ENCODE data around the gene ZNF606. TPM values are rescaled to one million over a fixed set of nuclear protein-coding genes. Genes with fewer than 3 reads are reported as not detected.
A peak's percentile ranks its signal among the peaks of the same experiment; 100 is the strongest.

ZNF606 gene
- total and polyA plus RNA-seq, 2 donors (not counting 3 experiments of a cell fraction or from before 2014, with no cell fraction given): 4.6 to 10.8 TPM

- H4K20me1 ChIP-seq (replicated peaks; ENCODE audit: control insufficient read depth, extremely low read depth, insufficient read depth, low read length): peaks cover 2% of the 10 kb centered on the region
- H3K9me1 ChIP-seq (replicated peaks; ENCODE audit: control insufficient read depth, extremely low read depth, insufficient read depth, low read length): no peaks in the 10 kb centered on the region
- H3K9me3 ChIP-seq (replicated peaks; ENCODE audit: control insufficient read depth, insufficient read depth, low read length): peaks cover 19% of the 10 kb centered on the region
- H3K4me3 ChIP-seq (replicated peaks in 1 of 3; ENCODE audit: insufficient read depth in 1 of 3, low read depth in 1 of 3, low read length in 3 of 3): no peak overlapping the region
- H3K27me3 ChIP-seq (ENCODE audit: control insufficient read depth in 2 of 2, insufficient read depth in 2 of 2, low read length in 2 of 2): no peaks in the 10 kb centered on the region
- FAIRE-seq (no peak), DNase-seq (ENCODE audit: low read depth, low spot score) (no peak)
- H2AFZ ChIP-seq (ENCODE audit: low read depth, low read length): no peak overlapping the region
- CTCF ChIA-PET: no interaction called here
- intact Hi-C loops (cut with micrococcal nuclease): loop anchor here (10.0 kb wide), 1 partner anchor 213 kb away; the partner anchor contains the start of gene ZNF329
- POLR2A ChIA-PET: no interaction called here
- no peaks in the 10 kb centered on the region for H3K79me2 ChIP-seq (ENCODE audit: control insufficient read depth, insufficient read depth, low read length)
- BruUV-seq (replicated peaks): no TSS peak
- dilution Hi-C loops (cut with MboI; ENCODE audit: extremely low pct_ligation_motif_present, low sequenced_read_pairs): no loop called here
- TF ChIP-seq MYC (IDR thresholded peaks at IDR 0.05; ENCODE audit: low read depth, low read length) (no peak), MAX (IDR thresholded peaks at IDR 0.05; ENCODE audit: insufficient read depth, insufficient read length) (no peak), POLR2AphosphoS5 (IDR thresholded peaks at IDR 0.05; ENCODE audit: insufficient read depth, low read depth, low read length) (no peak), FOS (IDR thresholded peaks at IDR 0.05; ENCODE audit: borderline replicate concordance, insufficient read depth, low read length) (no peak), POLR2A (IDR thresholded peaks at IDR 0.05; ENCODE audit: low read depth, low read length) (no peak), CTCF (IDR thresholded peaks at IDR 0.05; ENCODE audit: extremely low read depth in 1 of 2, insufficient read depth in 1 of 2, low read depth in 1 of 2, low read length in 2 of 2) (no peak)
- no peak overlapping the region for H3K9ac ChIP-seq (replicated peaks; ENCODE audit: extremely low read depth, insufficient read depth, low read length)
- H3K27ac ChIP-seq (ENCODE audit: insufficient read depth, low read depth, low read length): no peak overlapping the region
- H3K36me3 ChIP-seq (ENCODE audit: control insufficient read depth in 2 of 2, extremely low read depth in 1 of 2, insufficient read depth in 2 of 2, low read length in 2 of 2): peaks cover 0 to 18% of the 10 kb centered on the region in 2 experiments
- H3K4me1 ChIP-seq (ENCODE audit: control insufficient read depth, extremely low read depth, insufficient read depth, low read length): peaks cover 1% of the 10 kb centered on the region
- H3K4me2 ChIP-seq (ENCODE audit: insufficient read depth, low read length): no peak overlapping the region
These were observed 61.0 kb downstream of the ZNF606 start for GRCh38 chr19:57941593-57941992.

- Histone ChIP-seq H3K27ac (ENCODE audit: insufficient read depth, low read depth, low read length) (no peak overlapping the region), H4K20me1 (replicated peaks; ENCODE audit: control insufficient read depth, extremely low read depth, insufficient read depth, low read length) (no peaks in the 10 kb centered on the region), H2AFZ (ENCODE audit: low read depth, low read length) (no peak overlapping the region), H3K9me1 (replicated peaks; ENCODE audit: control insufficient read depth, extremely low read depth, insufficient read depth, low read length) (no peaks in the 10 kb centered on the region), H3K27me3 (ENCODE audit: control insufficient read depth in 2 of 2, insufficient read depth in 2 of 2, low read length in 2 of 2) (no peaks in the 10 kb centered on the region), H3K36me3 (ENCODE audit: control insufficient read depth in 2 of 2, extremely low read depth in 1 of 2, insufficient read depth in 2 of 2, low read length in 2 of 2) (no peaks in the 10 kb centered on the region), H3K79me2 (ENCODE audit: control insufficient read depth, insufficient read depth, low read length) (no peaks in the 10 kb centered on the region), H3K9me3 (replicated peaks; ENCODE audit: control insufficient read depth, insufficient read depth, low read length) (no peaks in the 10 kb centered on the region), H3K4me3 (replicated peaks in 1 of 3; ENCODE audit: insufficient read depth in 1 of 3, low read depth in 1 of 3, low read length in 3 of 3) (no peak overlapping the region), H3K4me1 (ENCODE audit: control insufficient read depth, extremely low read depth, insufficient read depth, low read length) (peaks cover 5% of the 10 kb centered on the region), H3K4me2 (ENCODE audit: insufficient read depth, low read length) (no peak overlapping the region), H3K9ac (replicated peaks; ENCODE audit: extremely low read depth, insufficient read depth, low read length) (no peak overlapping the region)
- dilution Hi-C loops (cut with MboI; ENCODE audit: extremely low pct_ligation_motif_present, low sequenced_read_pairs) (no loop called here), intact Hi-C loops (cut with micrococcal nuclease) (no loop called here)
- POLR2A ChIA-PET: no interaction called here
- DNase-seq (ENCODE audit: low read depth, low spot score): no peak
- peak; percentile 58 for FAIRE-seq
- CTCF ChIA-PET: interaction anchor here (1.4 to 1.9 kb wide), 2 partner anchors 19 to 67 kb away, joined by 3 to 6 read pairs; partner anchors contain the start of genes ZNF417 and ZNF606
- no TSS peak for BruUV-seq (replicated peaks)
- TF ChIP-seq POLR2AphosphoS5 (IDR thresholded peaks at IDR 0.05; ENCODE audit: insufficient read depth, low read depth, low read length): no peak
- TF ChIP-seq CTCF (IDR thresholded peaks at IDR 0.05; ENCODE audit: extremely low read depth in 1 of 2, insufficient read depth in 1 of 2, low read depth in 1 of 2, low read length in 2 of 2): no peak
- TF ChIP-seq FOS (IDR thresholded peaks at IDR 0.05; ENCODE audit: borderline replicate concordance, insufficient read depth, low read length): no peak
- TF ChIP-seq GATA2 (IDR thresholded peaks at IDR 0.05; ENCODE audit: insufficient read depth, insufficient read length, low read depth, low read length): no peak
- no peak for TF ChIP-seq POLR2A (IDR thresholded peaks at IDR 0.05; ENCODE audit: low read depth, low read length)
- no peak for TF ChIP-seq MAX (IDR thresholded peaks at IDR 0.05; ENCODE audit: insufficient read depth, insufficient read length)
- TF ChIP-seq JUN (IDR thresholded peaks at IDR 0.05; ENCODE audit: borderline replicate concordance, insufficient read depth, insufficient read length, low read depth): no peak
- TF ChIP-seq EZH2 (IDR thresholded peaks at IDR 0.05; ENCODE audit: borderline replicate concordance, low read depth, low read length, severe bottlenecking): no peak
- TF ChIP-seq MYC (IDR thresholded peaks at IDR 0.05; ENCODE audit: low read depth, low read length): no peak
These were observed 66.9 kb downstream of the ZNF606 start for GRCh38 chr19:57935731-57936130.
